ENCODE results near the gene ZSWIM7.

DNA sequence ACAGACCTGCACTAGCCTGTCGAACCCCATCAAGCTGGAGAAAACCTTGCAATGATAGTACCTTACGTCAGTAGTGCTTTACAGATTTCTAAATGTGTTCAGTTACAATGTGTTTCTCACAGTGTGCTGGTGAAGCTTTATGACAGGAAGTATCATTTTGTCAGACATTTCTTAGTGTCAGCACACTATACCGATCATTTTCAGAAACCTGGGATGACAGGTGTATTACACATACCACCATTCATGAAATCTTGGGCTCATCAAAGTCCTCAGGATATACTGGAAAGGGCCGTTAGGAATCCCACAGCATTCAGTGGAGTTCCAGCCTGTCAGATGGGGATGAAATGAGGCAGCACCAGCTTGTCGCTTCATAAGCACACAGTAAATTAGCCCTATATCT, 27.4 kb upstream of the ZSWIM7 start:
- TF ChIP-seq CTCF (IDR thresholded peaks at IDR 0.05) (no peak), POLR2AphosphoS5 (IDR thresholded peaks at IDR 0.05) (no peak), EP300 (IDR thresholded peaks at IDR 0.05) (no peak)

Data from suprapubic skin (tissue), 4 donors.